ENCODE results near the gene NTM.

Gene NTM

DNA sequence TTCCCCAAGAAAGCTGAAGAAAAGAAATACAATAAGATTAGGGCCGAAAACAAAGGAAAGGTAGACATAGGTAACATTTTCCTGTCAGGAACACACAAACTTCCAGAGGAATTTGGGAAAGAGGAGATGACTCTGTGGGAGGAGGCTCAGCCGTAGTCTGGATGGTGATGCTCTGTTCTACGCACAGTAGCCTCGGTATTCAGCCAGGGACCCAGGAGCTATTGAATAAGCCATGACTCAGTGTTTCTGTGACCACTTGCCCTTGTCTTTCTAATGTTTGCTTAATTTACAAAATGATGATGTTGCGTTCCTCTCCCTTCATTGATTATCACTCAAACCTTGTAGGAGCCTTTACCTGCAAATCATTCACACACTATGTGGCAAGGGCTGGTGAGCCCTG is 745.0 kb downstream of the NTM start:
- H2BK120ac ChIP-seq (ENCODE audit: low read depth, low read length) = no peak overlapping the region
- no CpG with 5 or more reads among the region's 5 CpGs for WGBS, 2 donors (ENCODE audit: extremely low coverage in 2 of 2, insufficient read length in 2 of 2, insufficient replicate concordance in 1 of 2)
- no peaks in the 10 kb centered on the region for H3K36me3 ChIP-seq (replicated peaks in 1 of 2; ENCODE audit: control insufficient read depth in 2 of 2, insufficient read depth in 2 of 2, low read length in 2 of 2)
- no peaks in the 10 kb centered on the region for H3K79me1 ChIP-seq (ENCODE audit: low read depth, low read length)
- H3K4me2 ChIP-seq (ENCODE audit: insufficient read depth, low read length, poor library complexity, severe bottlenecking) = no peak overlapping the region
- H2AK5ac ChIP-seq (ENCODE audit: low read depth, low read length) = no peak overlapping the region
- H3K27me3 ChIP-seq (ENCODE audit: control insufficient read depth in 3 of 3, insufficient read depth in 3 of 3, low read depth in 1 of 3, low read length in 3 of 3) = no peaks in the 10 kb centered on the region
- H3K4me3 ChIP-seq (ENCODE audit: low read length in 2 of 2) = no peak overlapping the region
- no peak overlapping the region for H3K18ac ChIP-seq (ENCODE audit: low read length)
- no peak overlapping the region for H2BK12ac ChIP-seq (ENCODE audit: low read length)
- H3K14ac ChIP-seq (ENCODE audit: low read length) = no peak overlapping the region
- no peak overlapping the region for H2BK15ac ChIP-seq (ENCODE audit: low read length)
- H3K9me3 ChIP-seq (replicated peaks in 1 of 2; ENCODE audit: control insufficient read depth in 2 of 2, insufficient read depth in 1 of 2, low read depth in 1 of 2, low read length in 2 of 2) = no peaks in the 10 kb centered on the region
- H3K27ac ChIP-seq (replicated peaks; ENCODE audit: low read length) = no peak overlapping the region
- no peak overlapping the region for H3K9ac ChIP-seq (ENCODE audit: low read depth, low read length, poor library complexity)
- no peak overlapping the region for H3K23ac ChIP-seq (ENCODE audit: low read depth, low read length, poor library complexity)
- H4K8ac ChIP-seq (ENCODE audit: low read depth, low read length) = no peak overlapping the region
- no peak overlapping the region for H2AFZ ChIP-seq (ENCODE audit: low read length)
- no peak overlapping the region for H4K91ac ChIP-seq (ENCODE audit: low read depth, low read length, poor library complexity)
- no peak overlapping the region for H3K4ac ChIP-seq (ENCODE audit: low read length)
- DNase-seq (ENCODE audit: low spot score) = no peak
- peaks cover 0 to 9% of the 10 kb centered on the region in 2 donors for H3K4me1 ChIP-seq (ENCODE audit: control insufficient read depth in 2 of 2, insufficient read depth in 1 of 2, low read depth in 1 of 2, low read length in 2 of 2)
- no peak overlapping the region for H2BK5ac ChIP-seq (ENCODE audit: low read length)

DNA sequence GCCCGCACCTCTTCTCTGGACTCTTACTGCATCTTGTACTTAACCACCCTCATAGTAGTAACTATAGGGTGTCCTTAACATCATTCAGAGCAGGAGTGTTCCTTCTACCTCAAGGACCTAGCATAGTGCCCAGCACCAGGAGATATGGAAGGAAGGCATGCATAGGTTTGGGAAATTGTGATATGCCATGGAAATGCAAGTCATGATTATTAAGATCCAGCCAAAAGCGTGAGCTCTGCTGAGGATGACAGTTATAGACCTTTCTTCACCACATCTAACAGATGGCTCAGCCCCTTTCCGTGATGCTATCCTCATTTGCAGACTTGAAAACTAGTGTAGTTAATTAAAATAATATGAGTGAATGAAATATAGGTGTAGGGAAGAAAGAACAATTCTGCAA is 746.1 kb downstream of the NTM start:
- no peak overlapping the region for H2BK12ac ChIP-seq (ENCODE audit: low read length)
- no peak overlapping the region for H4K91ac ChIP-seq (ENCODE audit: low read depth, low read length, poor library complexity)
- WGBS, 2 donors (ENCODE audit: extremely low coverage in 2 of 2, insufficient read length in 2 of 2, insufficient replicate concordance in 1 of 2) = no CpG with 5 or more reads among the region's 3 CpGs
- H4K8ac ChIP-seq (ENCODE audit: low read depth, low read length) = no peak overlapping the region
- H3K27ac ChIP-seq (replicated peaks; ENCODE audit: low read length) = no peak overlapping the region
- H3K4me2 ChIP-seq (ENCODE audit: insufficient read depth, low read length, poor library complexity, severe bottlenecking) = no peak overlapping the region
- H2BK15ac ChIP-seq (ENCODE audit: low read length) = no peak overlapping the region
- H2AK5ac ChIP-seq (ENCODE audit: low read depth, low read length) = no peak overlapping the region
- H3K23ac ChIP-seq (ENCODE audit: low read depth, low read length, poor library complexity) = no peak overlapping the region
- H3K27me3 ChIP-seq (ENCODE audit: control insufficient read depth in 3 of 3, insufficient read depth in 3 of 3, low read depth in 1 of 3, low read length in 3 of 3) = no peaks in the 10 kb centered on the region
- no peak overlapping the region for H3K4me3 ChIP-seq (ENCODE audit: low read length in 2 of 2)
- H3K9me3 ChIP-seq (replicated peaks in 1 of 2; ENCODE audit: control insufficient read depth in 2 of 2, insufficient read depth in 1 of 2, low read depth in 1 of 2, low read length in 2 of 2) = no peaks in the 10 kb centered on the region
- H3K14ac ChIP-seq (ENCODE audit: low read length) = no peak overlapping the region
- H2AFZ ChIP-seq (ENCODE audit: low read length) = no peak overlapping the region
- H2BK120ac ChIP-seq (ENCODE audit: low read depth, low read length) = no peak overlapping the region
- H3K9ac ChIP-seq (ENCODE audit: low read depth, low read length, poor library complexity) = no peak overlapping the region
- no peak overlapping the region for H3K18ac ChIP-seq (ENCODE audit: low read length)
- H3K79me1 ChIP-seq (ENCODE audit: low read depth, low read length) = no peaks in the 10 kb centered on the region
- H2BK5ac ChIP-seq (ENCODE audit: low read length) = no peak overlapping the region
- DNase-seq (ENCODE audit: low spot score) = no peak
- no peak overlapping the region for H3K4ac ChIP-seq (ENCODE audit: low read length)
- H3K4me1 ChIP-seq (ENCODE audit: control insufficient read depth in 2 of 2, insufficient read depth in 1 of 2, low read depth in 1 of 2, low read length in 2 of 2) = peaks cover 0 to 9% of the 10 kb centered on the region in 2 donors
- H3K36me3 ChIP-seq (replicated peaks in 1 of 2; ENCODE audit: control insufficient read depth in 2 of 2, insufficient read depth in 2 of 2, low read length in 2 of 2) = no peaks in the 10 kb centered on the region

DNA sequence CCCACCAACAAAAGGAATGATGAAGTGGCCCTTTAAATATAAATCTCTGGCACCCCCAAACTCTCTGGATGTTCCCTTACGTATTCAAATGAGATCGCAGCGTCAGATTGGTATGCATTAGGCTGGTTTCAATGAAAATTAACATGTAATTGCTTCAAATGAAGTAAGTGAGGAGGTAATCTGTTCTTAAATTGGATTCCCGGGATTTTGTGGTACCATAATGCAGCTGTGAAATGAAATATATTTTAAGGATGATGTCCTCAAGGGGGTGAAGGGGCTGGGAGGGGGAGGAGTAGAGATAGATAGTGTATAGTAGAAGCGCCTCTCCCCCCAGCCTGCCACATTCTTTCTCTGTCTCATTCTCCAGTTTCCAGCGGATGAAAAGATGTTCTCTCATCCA is 748.2 kb downstream of the NTM start:
- Histone ChIP-seq H2BK12ac (ENCODE audit: low read length) (no peak overlapping the region), H3K4me3 (ENCODE audit: low read length in 2 of 2) (no peak overlapping the region), H3K27ac (replicated peaks; ENCODE audit: low read length) (no peak overlapping the region), H3K27me3 (ENCODE audit: control insufficient read depth in 3 of 3, insufficient read depth in 3 of 3, low read depth in 1 of 3, low read length in 3 of 3) (no peaks in the 10 kb centered on the region), H4K91ac (ENCODE audit: low read depth, low read length, poor library complexity) (no peak overlapping the region), H3K4me1 (ENCODE audit: control insufficient read depth in 2 of 2, insufficient read depth in 1 of 2, low read depth in 1 of 2, low read length in 2 of 2) (no peaks in the 10 kb centered on the region), H3K18ac (ENCODE audit: low read length) (no peak overlapping the region), H2AFZ (ENCODE audit: low read length) (no peak overlapping the region), H3K9me3 (replicated peaks in 1 of 2; ENCODE audit: control insufficient read depth in 2 of 2, insufficient read depth in 1 of 2, low read depth in 1 of 2, low read length in 2 of 2) (no peaks in the 10 kb centered on the region), H3K4me2 (ENCODE audit: insufficient read depth, low read length, poor library complexity, severe bottlenecking) (no peak overlapping the region), H2AK5ac (ENCODE audit: low read depth, low read length) (no peak overlapping the region), H3K14ac (ENCODE audit: low read length) (no peak overlapping the region), H2BK15ac (ENCODE audit: low read length) (no peak overlapping the region), H3K23ac (ENCODE audit: low read depth, low read length, poor library complexity) (no peak overlapping the region), H4K8ac (ENCODE audit: low read depth, low read length) (no peak overlapping the region), H3K9ac (ENCODE audit: low read depth, low read length, poor library complexity) (no peak overlapping the region), H2BK120ac (ENCODE audit: low read depth, low read length) (no peak overlapping the region), H3K36me3 (replicated peaks in 1 of 2; ENCODE audit: control insufficient read depth in 2 of 2, insufficient read depth in 2 of 2, low read length in 2 of 2) (no peaks in the 10 kb centered on the region), H2BK5ac (ENCODE audit: low read length) (no peak overlapping the region), H3K4ac (ENCODE audit: low read length) (no peak overlapping the region), H3K79me1 (ENCODE audit: low read depth, low read length) (no peaks in the 10 kb centered on the region)
- no peak for DNase-seq (ENCODE audit: low spot score)
- WGBS, 2 donors (ENCODE audit: extremely low coverage in 2 of 2, insufficient read length in 2 of 2, insufficient replicate concordance in 1 of 2) = no CpG with 5 or more reads among the region's 6 CpGs

GRCh38 chr11:132119573-132119972 is 749.2 kb downstream of the NTM start:
- H2BK12ac ChIP-seq (ENCODE audit: low read length) = no peak overlapping the region
- no peak overlapping the region for H2AK5ac ChIP-seq (ENCODE audit: low read depth, low read length)
- H3K9me3 ChIP-seq (replicated peaks in 1 of 2; ENCODE audit: control insufficient read depth in 2 of 2, insufficient read depth in 1 of 2, low read depth in 1 of 2, low read length in 2 of 2) = no peaks in the 10 kb centered on the region
- no peak overlapping the region for H2AFZ ChIP-seq (ENCODE audit: low read length)
- no peak overlapping the region for H3K4me2 ChIP-seq (ENCODE audit: insufficient read depth, low read length, poor library complexity, severe bottlenecking)
- H3K27me3 ChIP-seq (ENCODE audit: control insufficient read depth in 3 of 3, insufficient read depth in 3 of 3, low read depth in 1 of 3, low read length in 3 of 3) = no peaks in the 10 kb centered on the region
- H2BK120ac ChIP-seq (ENCODE audit: low read depth, low read length) = no peak overlapping the region
- no CpG with 5 or more reads among the region's 4 CpGs for WGBS, 2 donors (ENCODE audit: extremely low coverage in 2 of 2, insufficient read length in 2 of 2, insufficient replicate concordance in 1 of 2)
- no peak overlapping the region for H3K9ac ChIP-seq (ENCODE audit: low read depth, low read length, poor library complexity)
- no peak overlapping the region for H3K27ac ChIP-seq (replicated peaks; ENCODE audit: low read length)
- peak overlapping the region; percentile 7 for H3K18ac ChIP-seq (ENCODE audit: low read length)
- DNase-seq (ENCODE audit: low spot score) = no peak
- no peak overlapping the region for H3K4me3 ChIP-seq (ENCODE audit: low read length in 2 of 2)
- H3K4me1 ChIP-seq (ENCODE audit: control insufficient read depth in 2 of 2, insufficient read depth in 1 of 2, low read depth in 1 of 2, low read length in 2 of 2) = no peaks in the 10 kb centered on the region
- no peak overlapping the region for H3K23ac ChIP-seq (ENCODE audit: low read depth, low read length, poor library complexity)
- H3K79me1 ChIP-seq (ENCODE audit: low read depth, low read length) = no peaks in the 10 kb centered on the region
- H4K91ac ChIP-seq (ENCODE audit: low read depth, low read length, poor library complexity) = no peak overlapping the region
- no peak overlapping the region for H3K4ac ChIP-seq (ENCODE audit: low read length)
- no peak overlapping the region for H2BK15ac ChIP-seq (ENCODE audit: low read length)
- no peak overlapping the region for H2BK5ac ChIP-seq (ENCODE audit: low read length)
- no peaks in the 10 kb centered on the region for H3K36me3 ChIP-seq (replicated peaks in 1 of 2; ENCODE audit: control insufficient read depth in 2 of 2, insufficient read depth in 2 of 2, low read length in 2 of 2)
- H3K14ac ChIP-seq (ENCODE audit: low read length) = no peak overlapping the region
- no peak overlapping the region for H4K8ac ChIP-seq (ENCODE audit: low read depth, low read length)

Data from neuronal stem cell (in vitro differentiated cells).